HepG2 (cell line): ENCODE measurements around the gene ONECUT2. TPM values are rescaled to one million over a fixed set of nuclear protein-coding genes. Genes with fewer than 3 reads are reported as not detected.

Experiments used
- ATF7-NPFF ChIP-seq: sonication (generic); formaldehyde crosslinking; IDR thresholded peaks from 2 replicates; pipeline ENCODE4 v1.8.1; 2023; ENCODE audit warnings: mild to moderate bottlenecking, low read depth, missing genetic modification reagents, moderate library complexity
- CREM ChIP-seq, 2 experiments: sonication (generic) in 1 of 2; formaldehyde crosslinking in 1 of 2; IDR thresholded peaks; 2 replicates each; pipeline versions ENCODE4 v1.4.0 to v1.6.1; 2016 to 2020; ENCODE audit warnings: antibody characterized with exemption in 1 of 2, mild to moderate bottlenecking in 1 of 2, missing genetic modification reagents in 1 of 2
- FOXO1 ChIP-seq: sonication (generic); formaldehyde crosslinking; IDR thresholded peaks from 2 replicates; pipeline ENCODE4 v1.4.0; 2020; ENCODE audit warnings: missing genetic modification reagents
- GATAD2A ChIP-seq: IDR thresholded peaks from 2 replicates; pipeline ENCODE4 v1.6.1; 2016
- HDAC1 ChIP-seq: sonication (generic); formaldehyde crosslinking; IDR thresholded peaks from 2 replicates; pipeline ENCODE4 v1.5.1; 2020; ENCODE audit warnings: mild to moderate bottlenecking, missing genetic modification reagents
- HMG20A ChIP-seq: IDR thresholded peaks from 2 replicates; pipeline ENCODE4 v1.6.1; 2016; ENCODE audit warnings: borderline replicate concordance
- HNF4G ChIP-seq, 2 experiments: sonication (generic) in 1 of 2; formaldehyde crosslinking in 1 of 2; IDR thresholded peaks; 2 replicates each; pipeline versions ENCODE4 v1.4.0 to v1.6.1; 2011 to 2020; ENCODE audit warnings: borderline replicate concordance in 2 of 2, low read depth in 2 of 2, mild to moderate bottlenecking in 2 of 2, low read length in 1 of 2, missing genetic modification reagents in 1 of 2, moderate library complexity in 1 of 2
- JUNB ChIP-seq: sonication (generic); formaldehyde crosslinking; IDR thresholded peaks from 2 replicates; pipeline ENCODE4 v1.8.0; 2022; ENCODE audit warnings: missing genetic modification reagents, mild to moderate bottlenecking, borderline replicate concordance
- MIER3 ChIP-seq: IDR thresholded peaks from 2 replicates; pipeline ENCODE4 v1.6.1; 2016; ENCODE audit warnings: missing compliant biosample characterization, borderline replicate concordance
- SAP130 ChIP-seq: IDR thresholded peaks from 2 replicates; pipeline ENCODE4 v1.6.1; 2016; ENCODE audit warnings: low read depth
- STAG1 ChIP-seq: sonication (generic); formaldehyde crosslinking; IDR thresholded peaks from 2 replicates; pipeline ENCODE4 v1.4.0; 2020; ENCODE audit warnings: missing genetic modification reagents
- ZFP90 ChIP-seq: sonication (generic); formaldehyde crosslinking; IDR thresholded peaks from 2 replicates; pipeline ENCODE4 v1.8.0; 2022; ENCODE audit warnings: missing genetic modification reagents, mild to moderate bottlenecking, inconsistent platforms, borderline replicate concordance
- ZNF281 ChIP-seq: sonication (generic); formaldehyde crosslinking; IDR thresholded peaks from 2 replicates; pipeline ENCODE4 v1.4.0; 2020; ENCODE audit warnings: missing genetic modification reagents, borderline replicate concordance
- ZNF557 ChIP-seq: sonication (generic); formaldehyde crosslinking; IDR thresholded peaks from 2 replicates; pipeline ENCODE4 v1.4.0; 2020; ENCODE audit warnings: missing genetic modification reagents
- ZNF644 ChIP-seq: IDR thresholded peaks from 2 replicates; pipeline ENCODE4 v1.6.1; 2016; ENCODE audit warnings: low read depth
- ZNF672 ChIP-seq: sonication (generic); formaldehyde crosslinking; IDR thresholded peaks from 2 replicates; pipeline ENCODE4 v1.8.1; 2022; ENCODE audit warnings: missing genetic modification reagents
- polyA plus RNA-seq, 8 experiments: library from polyadenylated mRNA; depleted of rRNA in 3 of 8; stranded (reverse) in 7 of 8; unstranded in 1 of 8; fragments of >200 nt; fragmentation: Illumina TruSeq in 4 of 8; extraction: Trizol in 4 of 8; gene quantifications; 2 replicates each; pipeline versions ENCODE4 v1.2.1 to v1.2.3, GENCODE V29; 2011 to 2016; ENCODE audit warnings: low read depth in 4 of 8, missing spikeins in 1 of 8, mixed read lengths in 1 of 8; ENCODE audit not compliant: insufficient read depth in 1 of 8
- total RNA-seq, 5 experiments: library from RNA; depleted of rRNA; stranded (reverse); fragments of >200 nt; fragmentation: Illumina TruSeq; extraction: Trizol; gene quantifications; 2 replicates each; pipeline ENCODE4 v1.2.3, GENCODE V29; 2016; ENCODE audit warnings: low read depth in 1 of 5
- TF ChIP-seq, protein P1 (sequence below): sonication (generic); formaldehyde crosslinking; IDR thresholded peaks from 2 replicates; pipeline ENCODE4 v1.5.1; 2020; ENCODE audit warnings: mild to moderate bottlenecking, missing genetic modification reagents, borderline replicate concordance
- TF ChIP-seq, protein P2 (sequence below): sonication (generic); formaldehyde crosslinking; conservative IDR thresholded peaks from 2 replicates; pipeline ENCODE4 v1.8.0; 2022; ENCODE audit warnings: mild to moderate bottlenecking, moderate library complexity, missing genetic modification reagents

ONECUT2 gene
- total and polyA plus RNA-seq, 2 of the 13 experiments (the other 11 are each of a cell fraction or from before 2014, with no cell fraction given), result 3.0 to 3.2 TPM

DNA sequence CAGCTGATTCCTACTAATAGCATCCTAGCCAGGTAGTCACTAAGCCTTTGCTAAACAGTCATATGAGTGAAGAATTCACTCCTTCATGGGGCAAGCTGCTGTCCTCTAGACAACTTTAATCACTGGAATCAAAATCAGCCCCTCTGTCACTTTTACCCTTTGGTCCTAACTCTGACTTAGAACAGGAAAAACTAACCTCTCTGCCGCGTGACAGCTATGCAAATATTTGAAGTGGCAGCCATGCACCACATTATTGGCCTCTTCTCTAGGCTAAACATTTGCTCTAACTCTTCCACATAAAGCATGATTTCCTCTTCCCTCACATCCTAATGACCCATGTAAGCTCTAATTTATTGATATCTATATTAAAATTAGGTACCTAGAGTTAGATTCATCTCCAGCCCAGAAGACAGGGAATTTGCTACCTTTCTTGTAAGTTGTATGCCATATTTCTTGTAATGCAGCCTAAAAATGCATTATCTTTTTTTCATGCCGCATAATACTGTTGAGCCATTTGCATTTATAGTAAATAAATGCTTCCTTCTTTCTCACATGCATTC is 12.8 kb upstream of the ONECUT2 start (continued):
- TF ChIP-seq, protein P1, sequence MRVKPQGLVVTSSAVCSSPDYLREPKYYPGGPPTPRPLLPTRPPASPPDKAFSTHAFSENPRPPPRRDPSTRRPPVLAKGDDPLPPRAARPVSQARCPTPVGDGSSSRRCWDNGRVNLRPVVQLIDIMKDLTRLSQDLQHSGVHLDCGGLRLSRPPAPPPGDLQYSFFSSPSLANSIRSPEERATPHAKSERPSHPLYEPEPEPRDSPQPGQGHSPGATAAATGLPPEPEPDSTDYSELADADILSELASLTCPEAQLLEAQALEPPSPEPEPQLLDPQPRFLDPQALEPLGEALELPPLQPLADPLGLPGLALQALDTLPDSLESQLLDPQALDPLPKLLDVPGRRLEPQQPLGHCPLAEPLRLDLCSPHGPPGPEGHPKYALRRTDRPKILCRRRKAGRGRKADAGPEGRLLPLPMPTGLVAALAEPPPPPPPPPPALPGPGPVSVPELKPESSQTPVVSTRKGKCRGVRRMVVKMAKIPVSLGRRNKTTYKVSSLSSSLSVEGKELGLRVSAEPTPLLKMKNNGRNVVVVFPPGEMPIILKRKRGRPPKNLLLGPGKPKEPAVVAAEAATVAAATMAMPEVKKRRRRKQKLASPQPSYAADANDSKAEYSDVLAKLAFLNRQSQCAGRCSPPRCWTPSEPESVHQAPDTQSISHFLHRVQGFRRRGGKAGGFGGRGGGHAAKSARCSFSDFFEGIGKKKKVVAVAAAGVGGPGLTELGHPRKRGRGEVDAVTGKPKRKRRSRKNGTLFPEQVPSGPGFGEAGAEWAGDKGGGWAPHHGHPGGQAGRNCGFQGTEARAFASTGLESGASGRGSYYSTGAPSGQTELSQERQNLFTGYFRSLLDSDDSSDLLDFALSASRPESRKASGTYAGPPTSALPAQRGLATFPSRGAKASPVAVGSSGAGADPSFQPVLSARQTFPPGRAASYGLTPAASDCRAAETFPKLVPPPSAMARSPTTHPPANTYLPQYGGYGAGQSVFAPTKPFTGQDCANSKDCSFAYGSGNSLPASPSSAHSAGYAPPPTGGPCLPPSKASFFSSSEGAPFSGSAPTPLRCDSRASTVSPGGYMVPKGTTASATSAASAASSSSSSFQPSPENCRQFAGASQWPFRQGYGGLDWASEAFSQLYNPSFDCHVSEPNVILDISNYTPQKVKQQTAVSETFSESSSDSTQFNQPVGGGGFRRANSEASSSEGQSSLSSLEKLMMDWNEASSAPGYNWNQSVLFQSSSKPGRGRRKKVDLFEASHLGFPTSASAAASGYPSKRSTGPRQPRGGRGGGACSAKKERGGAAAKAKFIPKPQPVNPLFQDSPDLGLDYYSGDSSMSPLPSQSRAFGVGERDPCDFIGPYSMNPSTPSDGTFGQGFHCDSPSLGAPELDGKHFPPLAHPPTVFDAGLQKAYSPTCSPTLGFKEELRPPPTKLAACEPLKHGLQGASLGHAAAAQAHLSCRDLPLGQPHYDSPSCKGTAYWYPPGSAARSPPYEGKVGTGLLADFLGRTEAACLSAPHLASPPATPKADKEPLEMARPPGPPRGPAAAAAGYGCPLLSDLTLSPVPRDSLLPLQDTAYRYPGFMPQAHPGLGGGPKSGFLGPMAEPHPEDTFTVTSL (CRISPR knock-in tag), result peak; percentile 88; the same call in 1 of the 2 replicates
- TF ChIP-seq ZNF644 (CRISPR knock-in tag) (peak; percentile 63; the same call in 1 of the 2 replicates), SAP130 (peak; percentile 82), ZFP90 (CRISPR knock-in tag) (peak; percentile 57; the same call in 1 of the 2 replicates), HDAC1 (CRISPR knock-in tag) (peak; percentile 31; the same call in 1 of the 2 replicates), ZNF672 (CRISPR knock-in tag) (no peak), HMG20A (CRISPR knock-in tag) (peak; percentile 70; the same call in 1 of the 2 replicates), STAG1 (CRISPR knock-in tag) (peak; percentile 8; the same call in 1 of the 2 replicates), ZNF557 (CRISPR knock-in tag) (0 out of 2 replicates have a peak, but pooled peaks have one; percentile 22), HNF4G (IDR thresholded peaks at IDR 0.05; ENCODE audit: borderline replicate concordance, low read depth, low read length) (peak; percentile 66; the same call in 1 of the 2 replicates), HNF4G (CRISPR knock-in tag; IDR thresholded peaks at IDR 0.05; ENCODE audit: borderline replicate concordance, low read depth) (peak; percentile 74), ZNF281 (CRISPR knock-in tag) (peak; percentile 7; the same call in 1 of the 2 replicates), ATF7-NPFF (CRISPR knock-in tag) (no peak), FOXO1 (CRISPR knock-in tag) (peak; percentile 65; the same call in 1 of the 2 replicates), MIER3 (CRISPR knock-in tag) (peak; percentile 79; the same call in 1 of the 2 replicates), GATAD2A (CRISPR knock-in tag) (peak; percentile 90), JUNB (CRISPR knock-in tag) (no peak), CREM (IDR thresholded peaks at IDR 0.05) (peak; percentile 56; the same call in 1 of the 2 replicates), CREM (CRISPR knock-in tag; IDR thresholded peaks at IDR 0.05) (no peak)
- TF ChIP-seq, protein P2, sequence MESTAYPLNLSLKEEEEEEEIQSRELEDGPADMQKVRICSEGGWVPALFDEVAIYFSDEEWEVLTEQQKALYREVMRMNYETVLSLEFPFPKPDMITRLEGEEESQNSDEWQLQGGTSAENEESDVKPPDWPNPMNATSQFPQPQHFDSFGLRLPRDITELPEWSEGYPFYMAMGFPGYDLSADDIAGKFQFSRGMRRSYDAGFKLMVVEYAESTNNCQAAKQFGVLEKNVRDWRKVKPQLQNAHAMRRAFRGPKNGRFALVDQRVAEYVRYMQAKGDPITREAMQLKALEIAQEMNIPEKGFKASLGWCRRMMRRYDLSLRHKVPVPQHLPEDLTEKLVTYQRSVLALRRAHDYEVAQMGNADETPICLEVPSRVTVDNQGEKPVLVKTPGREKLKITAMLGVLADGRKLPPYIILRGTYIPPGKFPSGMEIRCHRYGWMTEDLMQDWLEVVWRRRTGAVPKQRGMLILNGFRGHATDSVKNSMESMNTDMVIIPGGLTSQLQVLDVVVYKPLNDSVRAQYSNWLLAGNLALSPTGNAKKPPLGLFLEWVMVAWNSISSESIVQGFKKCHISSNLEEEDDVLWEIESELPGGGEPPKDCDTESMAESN (CRISPR knock-in tag), result 0 out of 2 replicates have a peak, but pooled peaks have one; percentile 41
